GM11168 (cell line): ENCODE results near the gene LLCFC1.
"Not testable (repeated sequence)": the region's sequence is repeated elsewhere in the genome, so short reads cannot be mapped to it uniquely, and the experiment has no call there.

Source experiments
- in situ Hi-C: fragments of 300-500 bp; cut with MboI; formaldehyde crosslinking; loops from one replicate; pipeline ENCODE4 v1.12.0; 2022; ENCODE audit warnings: low sequenced_read_pairs; ENCODE audit not compliant: unreplicated experiment

Gene LLCFC1

DNA sequence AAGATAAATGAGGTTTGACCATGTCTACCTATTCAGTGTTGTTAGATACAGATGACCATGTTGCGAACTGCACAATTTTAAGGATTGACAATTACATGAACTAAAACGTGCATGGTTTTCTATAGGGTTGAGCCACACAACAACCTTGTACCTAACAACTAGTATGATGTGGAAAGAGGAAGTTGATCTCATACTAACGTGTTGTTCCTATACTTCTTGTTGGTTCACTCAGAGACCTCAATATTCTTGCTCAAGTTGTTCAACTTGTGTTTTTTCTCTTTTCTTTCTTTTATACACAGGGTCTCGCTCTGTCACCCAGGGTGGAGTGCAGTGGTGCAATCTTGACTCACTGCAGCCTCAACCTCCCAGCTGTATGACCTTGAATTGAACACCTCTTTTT is 28.9 kb downstream of the LLCFC1 start:
- in situ Hi-C loops, result no loop called here

- in situ Hi-C loops, result no loop called here
Observed at GRCh38 chr7:142969183-142969582, 29.9 kb downstream of the LLCFC1 start.

GRCh38 chr7:142974626-142975025 is 35.3 kb downstream of the LLCFC1 start:
- in situ Hi-C loops, result no loop called here

GRCh38 chr7:142978402-142978801 is 39.1 kb downstream of the LLCFC1 start:
- in situ Hi-C loops, result not testable (repeated sequence)

- in situ Hi-C loops, result no loop called here
Observed at GRCh38 chr7:142983825-142984224, 44.5 kb downstream of the LLCFC1 start.

DNA sequence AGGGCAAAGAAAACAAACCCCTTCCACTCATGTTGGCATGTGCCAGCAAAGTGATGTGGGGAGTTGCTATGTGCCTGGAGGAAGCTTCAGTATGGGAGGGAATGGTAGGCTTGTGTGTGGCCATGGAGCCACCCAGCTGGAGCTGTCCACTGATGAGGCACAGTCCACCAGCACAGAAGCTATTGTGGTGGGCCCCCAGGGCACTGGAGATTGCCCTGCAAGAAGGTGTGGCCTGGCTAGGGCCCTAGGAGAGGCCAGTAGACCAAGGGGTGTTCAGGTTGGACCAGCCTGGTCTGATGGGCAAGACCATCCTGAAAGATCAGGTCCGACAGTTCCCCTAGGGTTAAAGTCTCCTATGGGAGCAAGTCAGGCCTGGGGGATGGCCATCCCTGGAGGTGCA is 45.0 kb downstream of the LLCFC1 start:
- in situ Hi-C loops, result no loop called here
